ENCODE results near the gene LRCH4.
"Not testable (repeated sequence)": the region's sequence is repeated elsewhere in the genome, so short reads cannot be mapped to it uniquely, and the experiment has no call there.

- TF ChIP-seq, protein P1, sequence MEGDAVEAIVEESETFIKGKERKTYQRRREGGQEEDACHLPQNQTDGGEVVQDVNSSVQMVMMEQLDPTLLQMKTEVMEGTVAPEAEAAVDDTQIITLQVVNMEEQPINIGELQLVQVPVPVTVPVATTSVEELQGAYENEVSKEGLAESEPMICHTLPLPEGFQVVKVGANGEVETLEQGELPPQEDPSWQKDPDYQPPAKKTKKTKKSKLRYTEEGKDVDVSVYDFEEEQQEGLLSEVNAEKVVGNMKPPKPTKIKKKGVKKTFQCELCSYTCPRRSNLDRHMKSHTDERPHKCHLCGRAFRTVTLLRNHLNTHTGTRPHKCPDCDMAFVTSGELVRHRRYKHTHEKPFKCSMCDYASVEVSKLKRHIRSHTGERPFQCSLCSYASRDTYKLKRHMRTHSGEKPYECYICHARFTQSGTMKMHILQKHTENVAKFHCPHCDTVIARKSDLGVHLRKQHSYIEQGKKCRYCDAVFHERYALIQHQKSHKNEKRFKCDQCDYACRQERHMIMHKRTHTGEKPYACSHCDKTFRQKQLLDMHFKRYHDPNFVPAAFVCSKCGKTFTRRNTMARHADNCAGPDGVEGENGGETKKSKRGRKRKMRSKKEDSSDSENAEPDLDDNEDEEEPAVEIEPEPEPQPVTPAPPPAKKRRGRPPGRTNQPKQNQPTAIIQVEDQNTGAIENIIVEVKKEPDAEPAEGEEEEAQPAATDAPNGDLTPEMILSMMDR (conservative IDR thresholded peaks at IDR 0.05), result not testable (repeated sequence)
- TF ChIP-seq ZFX (IDR thresholded peaks at IDR 0.05), result not testable (repeated sequence)
Observed at GRCh38 chr7:100528108-100528866, 57.6 kb downstream of the LRCH4 start.

Measured in C4-2B (cell line).